GM23338 (cell line): ENCODE results near the gene FEZF1. TPM values are rescaled to one million over a fixed set of nuclear protein-coding genes. Genes with fewer than 3 reads are reported as not detected.
A peak's percentile ranks its signal among the peaks of the same experiment; 100 is the strongest.

ENCODE experiments used
- ATAC-seq: fragments of 200-7000 bp; cut with Tn5 transposase; 3 replicates; pipeline ENCODE4 v1.9.1; 2020
- DNase-seq: peaks from one replicate; pipeline ENCODE4 v3.0.0-alpha.2; 2015; ENCODE audit warnings: low spot score
- H2AFZ ChIP-seq: fragments of 200-600 bp; sonication (generic); 2 replicates; pipeline ENCODE4 v1.8.0; 2016; ENCODE audit warnings: antibody characterized with exemption, mild to moderate bottlenecking, moderate library complexity
- H3F3A ChIP-seq: fragments of 200-600 bp; sonication (generic); replicated peaks from 2 replicates; pipeline ENCODE4 v1.8.0; 2017; ENCODE audit warnings: antibody characterized with exemption, mixed run types, low read depth
- H3K27ac ChIP-seq: fragments of 200-600 bp; sonication (generic); 2 replicates; pipeline ENCODE4 v1.6.1; 2016; ENCODE audit warnings: low read depth
- H3K27me3 ChIP-seq: fragments of 200-600 bp; sonication (generic); 2 replicates; pipeline ENCODE4 v1.8.0; 2016; ENCODE audit warnings: mild to moderate bottlenecking, mixed run types, moderate library complexity; ENCODE audit not compliant: insufficient read depth
- H3K36me3 ChIP-seq: fragments of 200-600 bp; sonication (generic); 2 replicates; pipeline ENCODE4 v1.8.0; 2016; ENCODE audit warnings: mild to moderate bottlenecking; ENCODE audit not compliant: insufficient read depth
- H3K4me1 ChIP-seq: fragments of 200-600 bp; sonication (generic); 2 replicates; pipeline ENCODE4 v1.8.0; 2016; ENCODE audit warnings: mild to moderate bottlenecking, moderate library complexity; ENCODE audit not compliant: insufficient read depth
- H3K4me2 ChIP-seq: fragments of 200-600 bp; sonication (generic); 2 replicates; pipeline ENCODE4 v1.7.1; 2017; ENCODE audit warnings: mixed run types
- H3K4me3 ChIP-seq: fragments of 200-600 bp; sonication (generic); 2 replicates; pipeline ENCODE4 v1.6.1; 2016; ENCODE audit warnings: mixed run types
- H3K79me2 ChIP-seq: fragments of 200-600 bp; sonication (generic); replicated peaks from 2 replicates; pipeline ENCODE4 v1.8.0; 2017; ENCODE audit warnings: mild to moderate bottlenecking; ENCODE audit not compliant: insufficient read depth
- H3K9me2 ChIP-seq: fragments of 200-600 bp; sonication (generic); 2 replicates; pipeline ENCODE4 v1.8.0; 2017; ENCODE audit not compliant: insufficient read depth
- H4K20me1 ChIP-seq: fragments of 200-600 bp; sonication (generic); replicated peaks from 2 replicates; pipeline ENCODE4 v1.8.0; 2017; ENCODE audit warnings: mild to moderate bottlenecking; ENCODE audit not compliant: insufficient read depth
- H3K27ac Mint-ChIP-seq: 2 replicates; pipeline ENCODE4 v1.8.0; 2020; ENCODE audit warnings: inconsistent platforms, mild to moderate bottlenecking, moderate library complexity, mixed read lengths
- H3K27me3 Mint-ChIP-seq: 3 replicates; pipeline ENCODE4 v1.8.0; 2022; ENCODE audit warnings: low read depth, mild to moderate bottlenecking, moderate library complexity, mixed read lengths, inconsistent platforms; ENCODE audit not compliant: insufficient read depth, poor library complexity
- H3K36me3 Mint-ChIP-seq: 3 replicates; pipeline ENCODE4 v1.8.0; 2021; ENCODE audit warnings: low read depth, mild to moderate bottlenecking, inconsistent platforms, moderate library complexity, mixed read lengths
- H3K4me1 Mint-ChIP-seq: 3 replicates; pipeline ENCODE4 v1.8.0; 2020; ENCODE audit warnings: mild to moderate bottlenecking, inconsistent platforms, mixed read lengths
- H3K4me3 Mint-ChIP-seq: 3 replicates; pipeline ENCODE4 v1.8.0; 2021; ENCODE audit warnings: moderate library complexity, mild to moderate bottlenecking, inconsistent platforms, mixed read lengths
- H3K9me3 Mint-ChIP-seq: 3 replicates; pipeline ENCODE4 v1.8.0; 2020; ENCODE audit warnings: moderate library complexity, mild to moderate bottlenecking, inconsistent platforms, mixed read lengths
- EZH2 ChIP-seq: fragments of 200-600 bp; sonication (generic); IDR thresholded peaks from one replicate; pipeline ENCODE4 v1.8.0; 2017; ENCODE audit warnings: antibody characterized with exemption, mild to moderate bottlenecking, low read depth; ENCODE audit not compliant: unreplicated experiment
- EZH2phosphoT487 ChIP-seq: fragments of 200-600 bp; sonication (generic); IDR thresholded peaks from one replicate; pipeline ENCODE4 v1.8.1; 2018; ENCODE audit warnings: antibody characterized with exemption; ENCODE audit not compliant: unreplicated experiment
- POLR2AphosphoS5 ChIP-seq: IDR thresholded peaks from 2 replicates; pipeline ENCODE4 v1.6.1; 2016; ENCODE audit warnings: antibody characterized with exemption, low read depth
- REST ChIP-seq: IDR thresholded peaks from one replicate; pipeline ENCODE4 v1.6.1; 2018; ENCODE audit warnings: antibody characterized with exemption; ENCODE audit not compliant: unreplicated experiment
- ZNF462 ChIP-seq: fragments of 250-450 bp; sonication (Bioruptor Pico); IDR thresholded peaks from 2 replicates; pipeline ENCODE4 v1.5.0; 2020; ENCODE audit warnings: mild to moderate bottlenecking, moderate library complexity
- polyA plus RNA-seq: library from polyadenylated mRNA; unstranded; fragments of >200 nt; fragmentation: Nextera tagmentation; extraction: Ambion mirVana; gene quantifications from 2 replicates; pipeline ENCODE4 v1.2.1, GENCODE V29; 2016
- total RNA-seq: library from RNA; depleted of rRNA; stranded (reverse); fragments of >200 nt; shearing (Covaris generic); gene quantifications from 2 replicates; pipeline ENCODE4 v1.2.3, GENCODE V29; 2014
- TF ChIP-seq, protein P1 (sequence below), 2 experiments: fragments of 200-600 bp in 1 of 2; sonication (generic) in 1 of 2; conservative IDR thresholded peaks; 2 replicates each; pipeline versions ENCODE4 v1.5.1 to v1.6.1; 2016 to 2017; ENCODE audit warnings: antibody characterized with exemption in 2 of 2, low read depth in 2 of 2, mild to moderate bottlenecking in 2 of 2, moderate library complexity in 1 of 2

Gene FEZF1
- total and polyA plus RNA-seq, 2 experiments from 2014 or later = 1.0 to 2.3 TPM

DNA sequence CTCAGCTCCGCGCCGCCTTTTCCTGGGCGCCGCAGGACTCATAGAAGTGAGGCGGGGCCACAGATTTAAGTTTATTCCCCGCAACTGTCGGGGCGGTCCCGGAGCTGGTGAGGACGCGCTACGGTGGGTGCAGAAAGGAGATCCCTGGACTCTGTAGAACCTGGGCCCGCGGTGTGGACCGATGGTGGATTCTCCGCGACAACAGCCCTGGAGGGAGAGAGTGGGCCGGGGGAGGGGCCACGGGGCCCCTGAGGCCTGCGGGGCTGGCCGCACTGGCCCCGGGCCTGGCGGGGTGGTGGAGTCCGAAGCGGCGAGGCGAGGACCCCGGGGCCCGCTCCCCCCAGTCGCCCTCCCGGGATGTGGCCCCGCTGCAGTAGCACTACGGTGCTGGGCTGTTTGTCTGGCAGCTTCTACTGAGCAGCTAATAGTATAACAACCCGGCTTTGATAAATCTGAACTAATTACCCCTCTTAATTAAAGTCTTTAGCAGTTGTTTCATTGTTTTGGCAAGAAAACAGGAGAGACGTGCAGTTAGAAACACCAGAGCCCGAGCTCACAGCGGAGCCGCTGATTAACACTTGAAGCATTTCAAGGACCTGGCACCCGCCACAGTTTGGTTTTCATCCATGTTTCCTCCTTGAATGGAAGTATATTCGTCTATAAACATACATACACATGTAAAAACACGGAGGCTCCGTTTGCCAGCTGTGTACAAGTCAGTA lies 4.2 kb downstream of the FEZF1 start:
- Mint-ChIP-seq H3K36me3 (no peaks in the 10 kb centered on the region), H3K27me3 (peaks cover 72% of the 10 kb centered on the region), H3K9me3 (no peaks in the 10 kb centered on the region), H3K4me1 (peaks cover 37% of the 10 kb centered on the region), H3K4me3 (peak overlapping the region; percentile 88), H3K27ac (no peak overlapping the region)
- peaks cover 35% of the 10 kb centered on the region for H3K4me1 ChIP-seq
- TF ChIP-seq ZNF462 (CRISPR knock-in tag) = no peak
- peak; percentile 52 for TF ChIP-seq EZH2phosphoT487
- peak; percentile 98 for TF ChIP-seq EZH2
- H3K4me2 ChIP-seq = peak overlapping the region; percentile 96
- peaks cover 28% of the 10 kb centered on the region for H3F3A ChIP-seq
- H3K27ac ChIP-seq = no peak overlapping the region
- H3K9me2 ChIP-seq = no peaks in the 10 kb centered on the region
- H3K4me3 ChIP-seq = peak overlapping the region; percentile 80
- DNase-seq = peak; percentile 81
- peak overlapping the region; percentile 99 for H2AFZ ChIP-seq
- H3K27me3 ChIP-seq = peaks cover 87% of the 10 kb centered on the region
- H3K79me2 ChIP-seq = no peaks in the 10 kb centered on the region
- peaks cover 3% of the 10 kb centered on the region; the same call in 1 of the 2 replicates for H4K20me1 ChIP-seq
- peak; percentile 43 for ATAC-seq
- no peaks in the 10 kb centered on the region for H3K36me3 ChIP-seq

DNA sequence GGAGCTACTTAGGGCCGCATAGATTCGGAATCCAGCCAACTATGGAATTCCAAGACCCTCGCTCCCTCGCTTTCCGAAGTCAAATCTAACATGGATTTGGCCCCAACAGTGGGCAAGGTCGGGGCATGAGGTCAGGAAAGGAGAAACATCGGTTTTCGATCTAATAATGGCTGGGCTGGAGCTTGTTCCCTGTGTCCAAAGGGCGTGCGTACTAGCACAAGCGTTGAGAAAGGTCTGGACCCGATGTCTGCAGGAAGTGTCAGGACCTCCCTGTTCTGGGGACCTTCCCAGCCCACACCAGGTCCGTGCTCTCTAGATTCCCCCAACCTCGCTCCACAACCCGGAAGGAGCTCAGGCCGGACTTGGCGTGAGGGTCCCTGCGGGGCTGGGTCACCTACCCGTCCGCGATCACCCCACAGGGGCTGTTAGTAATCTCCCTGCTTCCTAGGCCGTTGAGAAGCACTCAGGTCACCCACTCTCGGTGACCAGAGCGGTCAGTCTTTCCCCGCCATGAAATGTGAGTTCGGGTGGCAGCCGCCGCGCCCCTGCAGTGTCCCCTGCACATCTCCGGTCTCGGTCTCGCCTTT lies 4.8 kb downstream of the FEZF1 start:
- Histone ChIP-seq H3K27ac (no peak overlapping the region), H3K4me1 (peaks cover 28% of the 10 kb centered on the region), H4K20me1 (peaks cover 3% of the 10 kb centered on the region; the same call in 1 of the 2 replicates), H3K27me3 (peaks cover 80% of the 10 kb centered on the region), H3K4me3 (peak overlapping the region; percentile 80), H3K79me2 (no peaks in the 10 kb centered on the region), H3K9me2 (no peaks in the 10 kb centered on the region), H3F3A (peaks cover 26% of the 10 kb centered on the region), H2AFZ (peak overlapping the region; percentile 99), H3K4me2 (peak overlapping the region; percentile 96), H3K36me3 (no peaks in the 10 kb centered on the region)
- ATAC-seq (peak; percentile 68), DNase-seq (peak; percentile 79)
- no peaks in the 10 kb centered on the region for H3K9me3 Mint-ChIP-seq
- H3K27ac Mint-ChIP-seq = no peak overlapping the region
- no peaks in the 10 kb centered on the region for H3K36me3 Mint-ChIP-seq
- H3K4me1 Mint-ChIP-seq = peaks cover 36% of the 10 kb centered on the region
- peak overlapping the region; percentile 88 for H3K4me3 Mint-ChIP-seq
- TF ChIP-seq EZH2 (peak; percentile 57), POLR2AphosphoS5 (no peak), REST (no peak)
- TF ChIP-seq, protein P1, sequence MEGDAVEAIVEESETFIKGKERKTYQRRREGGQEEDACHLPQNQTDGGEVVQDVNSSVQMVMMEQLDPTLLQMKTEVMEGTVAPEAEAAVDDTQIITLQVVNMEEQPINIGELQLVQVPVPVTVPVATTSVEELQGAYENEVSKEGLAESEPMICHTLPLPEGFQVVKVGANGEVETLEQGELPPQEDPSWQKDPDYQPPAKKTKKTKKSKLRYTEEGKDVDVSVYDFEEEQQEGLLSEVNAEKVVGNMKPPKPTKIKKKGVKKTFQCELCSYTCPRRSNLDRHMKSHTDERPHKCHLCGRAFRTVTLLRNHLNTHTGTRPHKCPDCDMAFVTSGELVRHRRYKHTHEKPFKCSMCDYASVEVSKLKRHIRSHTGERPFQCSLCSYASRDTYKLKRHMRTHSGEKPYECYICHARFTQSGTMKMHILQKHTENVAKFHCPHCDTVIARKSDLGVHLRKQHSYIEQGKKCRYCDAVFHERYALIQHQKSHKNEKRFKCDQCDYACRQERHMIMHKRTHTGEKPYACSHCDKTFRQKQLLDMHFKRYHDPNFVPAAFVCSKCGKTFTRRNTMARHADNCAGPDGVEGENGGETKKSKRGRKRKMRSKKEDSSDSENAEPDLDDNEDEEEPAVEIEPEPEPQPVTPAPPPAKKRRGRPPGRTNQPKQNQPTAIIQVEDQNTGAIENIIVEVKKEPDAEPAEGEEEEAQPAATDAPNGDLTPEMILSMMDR (conservative IDR thresholded peaks at IDR 0.05; ENCODE audit: low read depth in 2 of 2) = no peak
- peaks cover 66% of the 10 kb centered on the region for H3K27me3 Mint-ChIP-seq
